ENCODE results near the gene RAB11FIP4. TPM values are rescaled to one million over a fixed set of nuclear protein-coding genes. Genes with fewer than 3 reads are reported as not detected.

RAB11FIP4 gene
- total RNA-seq, 4 donors from 2014 or later, result 41.0 to 173 (median 53.7) TPM

DNA sequence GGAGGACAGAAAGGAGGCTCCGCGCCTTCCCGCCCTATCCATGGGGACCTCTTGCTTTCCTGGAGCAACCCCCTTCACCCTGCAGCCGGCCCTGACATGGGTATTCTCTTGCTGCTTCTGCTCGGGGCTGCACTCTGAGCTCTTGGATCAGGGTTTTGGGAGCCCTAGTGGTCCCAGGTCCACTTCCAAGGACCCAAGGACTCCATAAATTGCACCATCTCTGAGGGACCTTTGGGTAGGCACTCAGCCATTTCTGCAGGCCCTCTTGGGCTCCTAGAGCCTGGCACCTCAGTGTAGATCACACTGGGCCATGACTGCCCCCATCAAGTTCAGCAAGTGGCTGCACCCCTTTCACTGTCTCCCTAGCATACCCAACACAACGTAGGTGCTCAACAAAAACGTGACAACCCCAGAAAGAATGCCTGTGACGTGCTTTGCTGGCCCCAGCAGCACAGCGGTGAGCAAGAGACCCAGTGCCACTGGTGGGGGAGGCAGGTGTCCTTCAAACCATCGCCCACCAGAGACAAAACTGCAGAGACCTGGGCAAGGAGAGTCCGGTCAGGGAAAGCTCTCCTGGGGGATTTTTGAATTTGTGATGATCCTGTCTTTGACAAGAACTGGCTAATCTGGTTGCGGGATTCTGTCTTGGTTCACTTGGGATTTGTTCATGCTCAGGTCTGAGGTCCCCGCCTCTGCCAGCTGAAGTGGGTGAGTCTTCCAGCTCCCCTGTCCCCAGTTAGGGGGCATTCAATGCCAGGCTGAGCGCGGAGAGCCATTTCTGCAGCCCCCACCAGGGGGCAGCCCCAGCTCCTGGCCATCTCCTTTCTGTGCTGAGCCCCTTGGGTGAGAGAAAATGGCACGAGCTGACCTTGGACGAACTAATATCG is 2.5 kb upstream of the RAB11FIP4 start:
- Histone ChIP-seq H3K36me3 (no peaks in the 10 kb centered on the region), H3K27me3 (peaks cover 57% of the 10 kb centered on the region), H3K4me1 (peaks cover 5 to 13% (median 11%) of the 10 kb centered on the region in 4 donors), H3K4me3 (no peak overlapping the region), H3K9me3 (no peaks in the 10 kb centered on the region), H3K27ac (no peak overlapping the region)
- no peak for DNase-seq
- intact Hi-C loops (cut with DNase I; ENCODE audit: low total_unique reads) (no loop called here), in situ Hi-C loops (cut with MboI; ENCODE audit: low pct_ligation_motif_present in 1 of 4, low pct_unique_long_range_greater_than_20kb in 1 of 4, low sequenced_read_pairs in 3 of 4) (no loop called here)
- WGBS, 2 donors (ENCODE audit: low coverage in 1 of 2), result 51 to 83% methylated on average over 1 to 18 of the region's 18 CpGs
- TF ChIP-seq POLR2AphosphoS5 (IDR thresholded peaks at IDR 0.05), result no peak
- TF ChIP-seq EP300 (IDR thresholded peaks at IDR 0.05; ENCODE audit: low read depth), result no peak
- TF ChIP-seq POLR2A (IDR thresholded peaks at IDR 0.05), result no peak
- peak; percentile 31 to 49 (median 42) for TF ChIP-seq CTCF (IDR thresholded peaks at IDR 0.05)

DNA sequence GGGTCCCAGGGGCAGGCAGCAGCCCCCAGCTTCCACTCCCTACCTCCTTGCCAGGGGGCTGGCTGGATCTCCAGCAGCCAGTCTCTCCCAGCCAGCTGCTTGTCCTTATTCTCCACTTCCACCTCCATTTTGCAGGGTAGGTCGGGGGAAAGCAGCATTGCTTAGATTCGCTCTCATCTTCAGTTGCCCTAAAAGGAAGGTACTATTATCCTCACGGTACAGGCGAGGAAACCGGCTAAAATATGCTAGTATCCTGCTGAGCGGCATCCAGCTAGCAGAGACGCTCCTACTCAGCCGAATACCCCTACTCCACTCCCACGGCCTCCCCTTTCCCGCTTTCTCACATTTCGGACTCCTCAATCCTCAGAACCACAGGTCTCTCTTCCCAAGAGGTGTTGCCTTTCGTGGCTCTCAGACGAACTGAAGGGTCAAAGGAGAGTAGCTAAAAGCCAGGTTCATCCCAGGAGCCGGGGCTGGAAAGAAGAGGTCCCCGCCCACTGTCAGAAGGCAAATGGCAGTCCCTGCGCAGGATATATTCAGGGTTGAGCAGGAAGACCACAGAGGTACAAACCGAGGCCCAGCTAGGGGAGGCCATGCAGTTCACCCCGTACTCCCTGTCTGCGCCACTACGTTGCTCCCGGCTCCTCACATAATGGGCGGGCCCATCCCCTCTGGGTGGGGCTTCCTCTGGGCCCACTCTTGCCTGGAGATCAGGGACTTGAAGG is 1.7 kb upstream of the RAB11FIP4 start:
- Histone ChIP-seq H3K4me3 (no peak overlapping the region), H3K36me3 (no peaks in the 10 kb centered on the region), H3K27me3 (peaks cover 61% of the 10 kb centered on the region), H3K4me1 (peaks cover 5 to 13% (median 11%) of the 10 kb centered on the region in 4 donors), H3K27ac (no peak overlapping the region), H3K9me3 (no peaks in the 10 kb centered on the region)
- intact Hi-C loops (cut with DNase I; ENCODE audit: low total_unique reads), result no loop called here
- DNase-seq, result no peak
- no peak for TF ChIP-seq CTCF (IDR thresholded peaks at IDR 0.05)
- TF ChIP-seq POLR2AphosphoS5 (IDR thresholded peaks at IDR 0.05), result no peak
- TF ChIP-seq EP300 (IDR thresholded peaks at IDR 0.05; ENCODE audit: low read depth), result no peak
- no peak for TF ChIP-seq POLR2A (IDR thresholded peaks at IDR 0.05)
- in situ Hi-C loops (cut with MboI; ENCODE audit: low pct_ligation_motif_present in 1 of 4, low pct_unique_long_range_greater_than_20kb in 1 of 4, low sequenced_read_pairs in 3 of 4), result no loop called here
- WGBS, 2 donors (ENCODE audit: low coverage in 1 of 2), result 75 to 80% methylated on average over 2 to 22 of the region's 22 CpGs

DNA sequence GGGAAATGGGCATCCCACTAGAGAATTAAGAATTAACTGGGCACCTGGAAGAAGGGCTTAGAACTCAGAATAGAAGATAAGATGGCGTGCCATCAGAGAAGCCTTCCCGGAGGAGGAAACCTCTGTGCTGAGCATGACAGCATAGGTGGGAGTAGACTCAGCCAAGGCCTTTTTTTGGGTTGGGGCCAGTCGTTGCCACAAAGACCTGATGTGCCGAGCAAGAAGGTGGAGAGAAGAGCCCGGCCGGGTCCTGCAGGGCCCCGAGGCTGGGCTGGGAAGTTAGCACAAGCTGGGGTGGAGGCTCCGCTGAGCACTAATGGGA is 1.1 kb upstream of the RAB11FIP4 start:
- Histone ChIP-seq H3K27ac (no peak overlapping the region), H3K9me3 (no peaks in the 10 kb centered on the region), H3K4me3 (no peak overlapping the region), H3K27me3 (peaks cover 66% of the 10 kb centered on the region), H3K36me3 (no peaks in the 10 kb centered on the region), H3K4me1 (peaks cover 5 to 13% (median 11%) of the 10 kb centered on the region in 4 donors)
- WGBS, 2 donors (ENCODE audit: low coverage in 1 of 2), result 88% methylated on average over 8 of the region's 8 CpGs; no CpG with 5 or more reads in 1 of the 2 donors
- no peak for DNase-seq
- in situ Hi-C loops (cut with MboI; ENCODE audit: low pct_ligation_motif_present in 1 of 4, low pct_unique_long_range_greater_than_20kb in 1 of 4, low sequenced_read_pairs in 3 of 4), result no loop called here
- TF ChIP-seq EP300 (IDR thresholded peaks at IDR 0.05; ENCODE audit: low read depth) (no peak), CTCF (IDR thresholded peaks at IDR 0.05) (no peak), POLR2A (IDR thresholded peaks at IDR 0.05) (no peak), POLR2AphosphoS5 (IDR thresholded peaks at IDR 0.05) (no peak)
- intact Hi-C loops (cut with DNase I; ENCODE audit: low total_unique reads), result no loop called here

DNA sequence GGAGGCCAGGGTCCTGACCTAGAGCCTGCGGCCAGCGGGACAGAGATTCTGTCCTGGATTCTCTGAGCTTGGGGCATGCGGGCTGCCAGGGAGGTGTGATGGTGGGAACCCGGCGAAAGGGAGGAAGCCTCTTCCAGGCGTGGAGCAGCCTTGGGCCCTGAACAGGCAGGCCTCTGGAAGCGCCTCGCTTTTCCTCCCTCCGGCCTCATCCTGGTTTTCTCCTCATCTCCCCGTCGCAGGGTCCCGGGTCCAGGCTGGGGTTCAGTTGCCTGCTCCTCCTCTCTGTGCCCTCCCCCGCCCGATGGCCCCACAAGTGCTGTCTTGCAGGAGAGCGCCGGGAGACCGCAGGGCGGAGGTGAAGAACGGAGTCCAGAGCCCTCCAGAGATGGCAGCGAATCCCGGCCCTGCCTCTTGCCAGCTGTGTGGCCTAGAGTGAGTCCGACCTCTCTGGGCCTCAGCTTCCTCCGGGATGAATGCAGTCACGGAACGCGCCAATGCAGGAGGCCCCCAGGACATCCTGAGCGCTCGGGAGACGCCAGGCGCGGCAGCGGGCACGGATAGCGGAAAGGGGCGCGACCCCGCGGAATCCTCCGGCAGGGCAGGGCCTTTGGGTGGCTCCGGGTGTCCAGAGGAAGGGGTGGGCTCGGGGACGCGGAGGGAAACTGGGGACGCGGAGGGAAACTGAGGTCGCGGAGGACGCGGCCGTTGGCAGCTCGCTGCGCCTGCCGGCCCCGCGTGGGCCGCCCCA is 553 bp upstream of the RAB11FIP4 start:
- no peak for TF ChIP-seq CTCF (IDR thresholded peaks at IDR 0.05)
- no peak for TF ChIP-seq POLR2AphosphoS5 (IDR thresholded peaks at IDR 0.05)
- no peak for TF ChIP-seq POLR2A (IDR thresholded peaks at IDR 0.05)
- TF ChIP-seq EP300 (IDR thresholded peaks at IDR 0.05; ENCODE audit: low read depth), result no peak
- intact Hi-C loops (cut with DNase I; ENCODE audit: low total_unique reads) (no loop called here), in situ Hi-C loops (cut with MboI; ENCODE audit: low pct_ligation_motif_present in 1 of 4, low pct_unique_long_range_greater_than_20kb in 1 of 4, low sequenced_read_pairs in 3 of 4) (no loop called here)
- peaks cover 70% of the 10 kb centered on the region for H3K27me3 ChIP-seq
- H3K4me1 ChIP-seq, result peaks cover 5 to 13% (median 11%) of the 10 kb centered on the region in 4 donors
- H3K36me3 ChIP-seq, result no peaks in the 10 kb centered on the region
- peak overlapping the region; percentile 16 to 55 (median 30) for H3K4me3 ChIP-seq
- no peak overlapping the region for H3K27ac ChIP-seq
- H3K9me3 ChIP-seq, result no peaks in the 10 kb centered on the region
- DNase-seq, result no peak
- 22% methylated on average over 48 of the region's 56 CpGs; no CpG with 5 or more reads in 1 of the 2 donors for WGBS, 2 donors (ENCODE audit: low coverage in 1 of 2)

Measured in transverse colon (tissue), 4 donors.